Retinal pigment epithelial cell (primary cell): ENCODE measurements around the gene NINJ2.
A peak's percentile ranks its signal among the peaks of the same experiment; 100 is the strongest.
"Not testable (repeated sequence)": the region's sequence is repeated elsewhere in the genome, so short reads cannot be mapped to it uniquely, and the experiment has no call there.

Source experiments
- DNase-seq: peaks from one replicate; pipeline ENCODE4 v3.0.0-alpha.2; 2010; ENCODE audit warnings: low read depth
- H3K4me3 ChIP-seq: 2 replicates; pipeline ENCODE4 v1.5.1; 2011; ENCODE audit warnings: mild to moderate bottlenecking, low read length, control low read depth, moderate library complexity
- TF ChIP-seq, protein P1 (sequence below): conservative IDR thresholded peaks from 2 replicates; pipeline ENCODE4 v1.5.1; 2011; ENCODE audit warnings: low read depth, low read length, control low read depth, inconsistent platforms

NINJ2 gene

DNA sequence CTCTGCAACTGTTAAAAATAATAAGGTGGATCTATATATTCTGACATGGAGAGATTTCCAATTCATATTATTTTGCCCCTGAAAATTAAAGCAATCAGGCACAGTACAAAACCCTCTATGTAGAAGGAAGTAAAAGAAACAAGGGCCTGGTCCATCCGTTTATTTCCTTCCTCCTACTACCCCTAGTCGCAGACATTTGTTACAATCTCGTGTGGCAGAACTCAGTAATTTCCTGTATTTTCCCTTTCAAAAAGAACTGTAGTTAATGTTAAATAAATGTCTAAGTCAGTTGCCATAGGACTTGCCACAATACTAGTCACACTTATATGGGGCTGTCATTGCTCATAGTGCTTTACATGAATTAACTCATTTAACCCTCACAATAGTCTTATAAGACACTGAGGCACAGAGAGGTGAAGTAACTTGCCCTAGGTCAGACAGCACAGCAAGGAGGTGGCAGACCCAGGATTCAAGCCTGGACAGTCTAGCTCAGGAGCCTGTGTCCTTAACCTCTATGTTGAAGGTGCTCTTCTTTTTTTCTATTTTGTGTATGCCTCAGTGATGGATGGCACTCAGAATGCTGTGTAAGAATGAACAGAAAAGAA, 24.2 kb downstream of the NINJ2 start:
- no peak overlapping the region for H3K4me3 ChIP-seq
- TF ChIP-seq, protein P1, sequence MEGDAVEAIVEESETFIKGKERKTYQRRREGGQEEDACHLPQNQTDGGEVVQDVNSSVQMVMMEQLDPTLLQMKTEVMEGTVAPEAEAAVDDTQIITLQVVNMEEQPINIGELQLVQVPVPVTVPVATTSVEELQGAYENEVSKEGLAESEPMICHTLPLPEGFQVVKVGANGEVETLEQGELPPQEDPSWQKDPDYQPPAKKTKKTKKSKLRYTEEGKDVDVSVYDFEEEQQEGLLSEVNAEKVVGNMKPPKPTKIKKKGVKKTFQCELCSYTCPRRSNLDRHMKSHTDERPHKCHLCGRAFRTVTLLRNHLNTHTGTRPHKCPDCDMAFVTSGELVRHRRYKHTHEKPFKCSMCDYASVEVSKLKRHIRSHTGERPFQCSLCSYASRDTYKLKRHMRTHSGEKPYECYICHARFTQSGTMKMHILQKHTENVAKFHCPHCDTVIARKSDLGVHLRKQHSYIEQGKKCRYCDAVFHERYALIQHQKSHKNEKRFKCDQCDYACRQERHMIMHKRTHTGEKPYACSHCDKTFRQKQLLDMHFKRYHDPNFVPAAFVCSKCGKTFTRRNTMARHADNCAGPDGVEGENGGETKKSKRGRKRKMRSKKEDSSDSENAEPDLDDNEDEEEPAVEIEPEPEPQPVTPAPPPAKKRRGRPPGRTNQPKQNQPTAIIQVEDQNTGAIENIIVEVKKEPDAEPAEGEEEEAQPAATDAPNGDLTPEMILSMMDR, result no peak
- no peak for DNase-seq

DNA sequence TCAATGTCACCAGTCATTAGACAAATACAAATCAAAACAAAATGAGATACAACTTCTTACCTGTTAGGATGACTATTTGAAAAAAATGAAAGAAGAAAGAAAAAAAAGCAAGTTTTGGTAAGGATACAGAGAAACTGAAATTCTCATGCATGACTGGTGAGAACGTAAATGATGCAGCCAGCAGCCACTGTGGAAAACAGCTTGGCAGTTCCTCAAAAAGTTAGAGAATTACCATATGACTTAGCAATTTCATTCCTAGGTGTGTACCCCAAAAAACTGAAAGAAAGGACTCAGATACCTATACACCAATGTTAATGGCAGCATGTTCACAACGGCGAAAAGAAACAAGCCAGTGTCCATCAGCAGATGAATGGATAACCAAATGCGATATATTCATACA, 26.6 kb downstream of the NINJ2 start:
- TF ChIP-seq, protein P1, result no peak
- no peak overlapping the region for H3K4me3 ChIP-seq
- no peak for DNase-seq

DNA sequence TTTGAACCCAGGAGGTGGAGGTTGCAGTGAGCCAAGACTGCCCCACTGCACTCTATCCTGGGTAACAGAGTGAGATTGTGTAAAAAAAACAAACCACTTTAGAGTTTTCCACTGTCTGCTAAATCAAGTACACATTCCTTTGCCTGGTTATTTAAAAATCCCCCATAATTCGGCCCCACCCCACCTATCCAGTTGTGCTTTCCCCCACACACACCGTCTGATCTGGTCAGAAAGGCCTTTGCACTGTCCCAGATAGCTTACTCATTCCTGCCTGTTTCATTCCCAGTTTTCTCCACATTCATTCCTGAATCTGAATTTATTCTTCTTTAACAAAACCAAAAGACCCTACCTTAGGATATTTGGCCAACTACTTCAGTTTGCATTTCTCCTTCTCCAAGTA, 29.5 kb downstream of the NINJ2 start:
- DNase-seq, result no peak
- TF ChIP-seq, protein P1, result no peak
- no peak overlapping the region for H3K4me3 ChIP-seq

DNA sequence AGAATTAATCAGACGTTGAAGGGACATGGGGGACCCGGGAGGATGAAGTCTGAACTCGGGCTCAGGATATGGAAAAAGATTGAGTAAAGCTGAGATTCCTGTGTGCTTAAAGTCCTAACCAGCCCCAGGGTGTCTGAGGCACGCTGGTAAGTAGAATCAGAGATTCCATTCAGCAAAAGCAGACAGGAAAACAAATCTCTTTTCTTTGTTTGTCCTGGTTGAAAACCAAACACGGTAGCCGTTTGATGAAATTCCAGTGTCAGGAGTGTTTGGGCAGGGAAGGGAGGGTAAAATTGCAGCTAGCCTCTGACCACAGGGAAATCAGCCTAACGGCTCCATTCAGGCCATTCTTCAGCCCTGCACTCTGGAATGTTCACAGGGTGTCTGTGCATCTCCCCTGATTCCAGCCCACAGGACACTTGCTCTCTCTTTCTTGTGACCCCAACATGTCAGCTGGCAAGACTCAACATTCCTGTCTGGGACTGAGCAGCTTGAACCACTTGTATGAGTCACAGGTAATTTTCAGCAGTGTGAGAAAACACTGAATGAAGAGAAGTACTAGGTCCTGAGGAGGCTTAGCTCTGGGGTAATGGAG, 31.0 kb downstream of the NINJ2 start:
- DNase-seq, result peak; percentile 95
- TF ChIP-seq, protein P1, result no peak
- peak overlapping the region; percentile 7 for H3K4me3 ChIP-seq

DNA sequence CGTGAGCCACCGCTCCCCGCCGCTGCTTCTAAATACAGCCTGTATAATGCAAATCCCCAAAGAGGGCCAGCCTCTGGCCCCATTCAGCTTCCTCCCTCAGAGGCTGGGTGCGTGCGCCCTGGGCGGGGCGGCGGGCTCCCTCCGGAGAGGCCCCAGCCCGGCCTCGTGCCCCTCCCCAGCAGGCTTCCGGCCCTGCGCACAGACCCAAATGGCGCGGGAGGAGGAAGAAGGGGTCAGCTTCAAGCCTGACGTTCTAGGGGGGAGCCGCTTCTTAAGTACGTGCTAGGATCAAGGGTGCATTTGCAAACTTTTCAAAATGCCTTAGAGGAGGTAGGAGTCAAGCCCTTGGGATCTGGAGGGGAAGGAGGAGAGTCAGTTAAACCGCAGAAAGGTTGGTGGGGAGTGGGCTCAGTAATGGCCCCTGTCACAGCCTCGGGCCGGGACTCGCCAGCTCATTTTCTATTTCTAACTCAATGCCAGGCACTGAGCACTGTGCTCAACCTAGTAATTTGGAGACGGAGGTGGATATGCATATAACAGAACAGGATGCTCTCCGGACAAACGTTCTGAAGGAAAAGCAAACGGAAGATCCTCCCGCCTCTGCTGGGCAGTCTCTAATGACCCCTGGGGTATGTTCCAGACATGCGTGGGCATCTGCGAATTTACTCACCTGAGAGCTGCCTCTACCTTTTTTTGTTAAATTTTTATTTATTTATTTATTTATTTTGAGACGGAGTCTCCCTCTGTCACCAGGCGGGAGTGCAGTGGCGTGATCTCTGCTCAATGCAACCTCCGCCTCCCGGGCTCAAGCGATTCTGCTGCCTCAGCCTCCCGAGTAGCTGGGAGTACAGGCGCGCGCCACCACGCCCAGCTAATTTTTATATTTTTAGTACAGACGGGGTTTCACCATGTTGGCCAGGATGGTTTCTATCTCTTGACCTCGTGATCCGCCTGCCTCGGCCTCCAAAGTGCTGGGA, 32.3 kb downstream of the NINJ2 start:
- no peak for DNase-seq
- TF ChIP-seq, protein P1, result no peak
- no peak overlapping the region for H3K4me3 ChIP-seq

DNA sequence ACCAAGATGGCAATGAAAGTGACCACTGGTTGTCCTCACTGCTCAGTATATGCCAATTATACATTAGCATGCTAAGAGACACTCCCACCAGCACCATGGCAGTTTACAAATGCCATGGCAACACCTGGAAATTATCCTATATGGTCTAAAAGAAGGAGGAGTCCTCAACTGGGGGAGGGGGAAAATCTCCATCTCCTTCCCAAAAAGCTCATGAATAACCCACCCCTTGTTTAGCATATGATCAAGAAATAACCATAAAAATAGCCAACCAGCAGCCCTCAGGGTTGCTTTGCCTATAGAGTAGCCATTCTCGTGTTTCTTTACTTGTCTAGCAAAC, 34.5 kb downstream of the NINJ2 start:
- not testable (repeated sequence) for H3K4me3 ChIP-seq, DNase-seq

DNA sequence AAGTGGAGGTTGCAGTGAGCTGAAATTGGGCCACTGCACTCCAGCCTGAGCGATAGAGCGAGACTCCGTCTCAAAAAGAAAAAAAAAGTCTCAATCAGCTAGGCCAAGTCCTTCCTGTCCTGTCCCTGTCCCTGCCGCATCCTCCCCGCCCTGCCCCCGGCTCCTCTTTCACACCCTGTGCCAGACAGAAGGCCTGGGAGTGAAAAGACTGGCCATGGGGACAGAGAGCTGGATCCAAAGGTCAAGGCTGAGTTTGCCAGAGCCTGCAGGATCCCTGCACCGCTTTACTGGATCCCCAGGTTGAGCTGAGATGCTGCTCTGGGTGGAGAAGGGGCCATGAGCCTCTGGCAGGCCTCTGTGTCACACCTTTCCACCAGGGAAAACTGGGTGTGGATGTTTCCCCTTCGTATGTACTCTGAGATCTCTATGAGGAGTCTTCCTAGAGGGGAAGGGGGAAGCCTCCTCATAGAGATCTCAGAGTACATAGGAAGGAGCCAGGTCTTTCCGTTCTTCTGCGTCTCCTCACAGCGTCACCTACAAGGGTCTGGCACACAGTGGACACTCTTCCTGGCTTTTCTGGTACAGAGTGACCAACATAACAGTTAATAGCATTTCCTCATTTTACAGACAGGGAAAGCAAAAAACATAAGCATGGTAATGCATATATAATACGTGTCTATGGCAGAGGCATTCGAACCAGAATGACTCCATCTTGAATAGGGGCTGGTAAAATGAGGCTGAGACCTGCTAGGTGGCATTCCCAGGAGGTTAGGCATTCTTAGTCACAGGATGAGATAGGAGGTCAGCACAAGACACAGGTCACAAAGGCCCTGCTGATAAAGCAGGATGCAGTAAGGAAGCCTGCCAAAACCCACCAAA, 35.1 kb downstream of the NINJ2 start:
- H3K4me3 ChIP-seq, result no peak overlapping the region
- TF ChIP-seq, protein P1, result no peak
- no peak for DNase-seq
